ENCODE results near the gene DYNLRB1. TPM values are rescaled to one million over a fixed set of nuclear protein-coding genes. Genes with fewer than 3 reads are reported as not detected.

Gene DYNLRB1
- total and polyA plus RNA-seq, 2 of the 13 experiments (the other 11 are each of a cell fraction or from before 2014, with no cell fraction given), result 140 to 244 TPM

GRCh38 chr20:34525709-34526416 lies 9.6 kb downstream of the DYNLRB1 start (continued):
- TF ChIP-seq, protein P1, sequence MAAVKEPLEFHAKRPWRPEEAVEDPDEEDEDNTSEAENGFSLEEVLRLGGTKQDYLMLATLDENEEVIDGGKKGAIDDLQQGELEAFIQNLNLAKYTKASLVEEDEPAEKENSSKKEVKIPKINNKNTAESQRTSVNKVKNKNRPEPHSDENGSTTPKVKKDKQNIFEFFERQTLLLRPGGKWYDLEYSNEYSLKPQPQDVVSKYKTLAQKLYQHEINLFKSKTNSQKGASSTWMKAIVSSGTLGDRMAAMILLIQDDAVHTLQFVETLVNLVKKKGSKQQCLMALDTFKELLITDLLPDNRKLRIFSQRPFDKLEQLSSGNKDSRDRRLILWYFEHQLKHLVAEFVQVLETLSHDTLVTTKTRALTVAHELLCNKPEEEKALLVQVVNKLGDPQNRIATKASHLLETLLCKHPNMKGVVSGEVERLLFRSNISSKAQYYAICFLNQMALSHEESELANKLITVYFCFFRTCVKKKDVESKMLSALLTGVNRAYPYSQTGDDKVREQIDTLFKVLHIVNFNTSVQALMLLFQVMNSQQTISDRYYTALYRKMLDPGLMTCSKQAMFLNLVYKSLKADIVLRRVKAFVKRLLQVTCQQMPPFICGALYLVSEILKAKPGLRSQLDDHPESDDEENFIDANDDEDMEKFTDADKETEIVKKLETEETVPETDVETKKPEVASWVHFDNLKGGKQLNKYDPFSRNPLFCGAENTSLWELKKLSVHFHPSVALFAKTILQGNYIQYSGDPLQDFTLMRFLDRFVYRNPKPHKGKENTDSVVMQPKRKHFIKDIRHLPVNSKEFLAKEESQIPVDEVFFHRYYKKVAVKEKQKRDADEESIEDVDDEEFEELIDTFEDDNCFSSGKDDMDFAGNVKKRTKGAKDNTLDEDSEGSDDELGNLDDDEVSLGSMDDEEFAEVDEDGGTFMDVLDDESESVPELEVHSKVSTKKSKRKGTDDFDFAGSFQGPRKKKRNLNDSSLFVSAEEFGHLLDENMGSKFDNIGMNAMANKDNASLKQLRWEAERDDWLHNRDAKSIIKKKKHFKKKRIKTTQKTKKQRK (IDR thresholded peaks at IDR 0.05; ENCODE audit: low read length), result no peak
- TF ChIP-seq, protein P2, sequence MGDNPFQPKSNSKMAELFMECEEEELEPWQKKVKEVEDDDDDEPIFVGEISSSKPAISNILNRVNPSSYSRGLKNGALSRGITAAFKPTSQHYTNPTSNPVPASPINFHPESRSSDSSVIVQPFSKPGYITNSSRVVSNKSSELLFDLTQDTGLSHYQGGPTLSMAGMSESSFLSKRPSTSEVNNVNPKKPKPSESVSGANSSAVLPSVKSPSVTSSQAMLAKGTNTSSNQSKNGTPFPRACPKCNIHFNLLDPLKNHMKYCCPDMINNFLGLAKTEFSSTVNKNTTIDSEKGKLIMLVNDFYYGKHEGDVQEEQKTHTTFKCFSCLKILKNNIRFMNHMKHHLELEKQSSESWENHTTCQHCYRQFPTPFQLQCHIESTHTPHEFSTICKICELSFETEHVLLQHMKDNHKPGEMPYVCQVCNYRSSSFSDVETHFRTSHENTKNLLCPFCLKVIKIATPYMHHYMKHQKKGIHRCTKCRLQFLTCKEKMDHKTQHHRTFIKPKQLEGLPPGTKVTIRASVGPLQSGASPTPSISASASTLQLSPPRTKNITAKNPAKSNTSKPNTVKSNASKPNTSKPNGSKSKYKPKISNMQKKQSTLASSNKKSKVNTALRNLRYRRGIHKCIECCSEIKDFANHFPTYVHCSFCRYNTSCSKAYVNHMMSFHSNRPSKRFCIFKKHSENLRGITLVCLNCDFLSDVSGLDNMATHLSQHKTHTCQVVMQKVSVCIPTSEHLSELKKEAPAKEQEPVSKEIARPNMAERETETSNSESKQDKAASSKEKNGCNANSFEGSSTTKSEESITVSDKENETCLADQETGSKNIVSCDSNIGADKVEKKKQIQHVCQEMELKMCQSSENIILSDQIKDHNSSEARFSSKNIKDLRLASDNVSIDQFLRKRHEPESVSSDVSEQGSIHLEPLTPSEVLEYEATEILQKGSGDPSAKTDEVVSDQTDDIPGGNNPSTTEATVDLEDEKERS (CRISPR knock-in tag; IDR thresholded peaks at IDR 0.05), result peak; percentile 81; the same call in 1 of the 2 replicates
- TF ChIP-seq THYN1 (CRISPR knock-in tag; IDR thresholded peaks at IDR 0.05; ENCODE audit: borderline replicate concordance, low read depth) (no peak), SKIL (CRISPR knock-in tag; IDR thresholded peaks at IDR 0.05; ENCODE audit: borderline replicate concordance) (peak; percentile 85), RFX3 (CRISPR knock-in tag; IDR thresholded peaks at IDR 0.05) (peak; percentile 38), THAP11 (CRISPR knock-in tag; IDR thresholded peaks at IDR 0.05) (peak; percentile 79; the same call in 1 of the 2 replicates), NRL (CRISPR knock-in tag; IDR thresholded peaks at IDR 0.05; ENCODE audit: borderline replicate concordance) (peak; percentile 18; the same call in 1 of the 2 replicates), ZNF556 (CRISPR knock-in tag; IDR thresholded peaks at IDR 0.05; ENCODE audit: borderline replicate concordance) (peak; percentile 91; the same call in 1 of the 2 replicates), LRRFIP1 (CRISPR knock-in tag; conservative IDR thresholded peaks at IDR 0.05) (no peak), ZIK1 (CRISPR knock-in tag; IDR thresholded peaks at IDR 0.05; ENCODE audit: borderline replicate concordance, low read depth) (peak; percentile 81), ZNF850 (CRISPR knock-in tag; conservative IDR thresholded peaks at IDR 0.05) (no peak), ERF (CRISPR knock-in tag; IDR thresholded peaks at IDR 0.05) (peak; percentile 97), ETV5 (CRISPR knock-in tag; IDR thresholded peaks at IDR 0.05; ENCODE audit: borderline replicate concordance) (peak; percentile 89)

Measured in HepG2 (cell line).